Lung (tissue), 12 donors: ENCODE results near the gene RHOG. TPM values are rescaled to one million over a fixed set of nuclear protein-coding genes. Genes with fewer than 3 reads are reported as not detected.

Experiments used
- ATAC-seq: fragments of 200-7000 bp; cut with Tn5 transposase; one replicate; pipeline ENCODE4 v1.9.1; 2020; ENCODE audit warnings: moderate number of reproducible peaks; ENCODE audit not compliant: insufficient read depth, low FRiP score
- DNase-seq, 3 donors: peaks; one replicate each; pipeline ENCODE4 v3.0.0-alpha.2; 2013 to 2017
- H3K27ac ChIP-seq, 2 donors: one replicate each; pipeline ENCODE4 v1.5.1; 2013; ENCODE audit warnings: mild to moderate bottlenecking in 2 of 2, moderate library complexity in 2 of 2, control low read depth in 1 of 2, inconsistent platforms in 1 of 2, low read depth in 1 of 2, low read length in 1 of 2
- H3K27me3 ChIP-seq, 3 donors: one replicate each; pipeline ENCODE4 v1.5.1; 2013; ENCODE audit warnings: low read length in 2 of 3; ENCODE audit not compliant: control insufficient read depth in 3 of 3, insufficient read depth in 3 of 3
- H3K36me3 ChIP-seq, 4 donors: one replicate each; pipeline ENCODE4 v1.5.1; 2013; ENCODE audit warnings: low read length in 4 of 4, mild to moderate bottlenecking in 1 of 4, moderate library complexity in 1 of 4; ENCODE audit not compliant: control insufficient read depth in 4 of 4, insufficient read depth in 4 of 4
- H3K4me1 ChIP-seq, 5 donors: one replicate each; pipeline ENCODE4 v1.5.1; 2013; ENCODE audit warnings: low read length in 5 of 5, mild to moderate bottlenecking in 2 of 5, moderate library complexity in 1 of 5; ENCODE audit not compliant: control insufficient read depth in 5 of 5, insufficient read depth in 5 of 5
- H3K4me3 ChIP-seq: one replicate; pipeline ENCODE4 v1.5.1; 2013; ENCODE audit warnings: mild to moderate bottlenecking, control low read depth, moderate library complexity
- H3K9ac ChIP-seq, 2 donors: one replicate each; pipeline ENCODE4 v1.5.1; 2013; ENCODE audit warnings: low read length in 2 of 2, control low read depth in 1 of 2; ENCODE audit not compliant: insufficient read depth in 1 of 2
- H3K9me3 ChIP-seq, 4 donors: one replicate each; pipeline ENCODE4 v1.5.1; 2013; ENCODE audit warnings: low read length in 3 of 4, mild to moderate bottlenecking in 1 of 4, moderate library complexity in 1 of 4; ENCODE audit not compliant: control insufficient read depth in 4 of 4, insufficient read depth in 3 of 4
- WGBS, 2 donors: extraction: QIAGEN DNeasy Blood & Tissue Kit; methylation state at CpG; one replicate each; pipeline ENCODE4 v1.1.7; 2013; 5-methylcytosine and 5-hydroxymethylcytosine counted together
- polyA plus RNA-seq, 2 donors: library from polyadenylated mRNA; stranded (reverse); fragments of 200-250 nt; gene quantifications; one replicate each; pipeline ENCODE4 v1.2.1, GENCODE V29; 2013
- total RNA-seq, 2 donors: library from RNA; depleted of rRNA in 1 of 2; stranded (reverse); fragments of >200 nt in 1 of 2; gene quantifications; one replicate each; pipeline ENCODE4 v1.2.1, GENCODE V29; 2014 to 2021
- TF ChIP-seq, protein P1 (sequence below): IDR thresholded peaks from 2 replicates; pipeline ENCODE4 v1.5.1; 2012; ENCODE audit warnings: mild to moderate bottlenecking; ENCODE audit errors: control extremely low read depth, extremely low read depth
- donor health status: control.
- donor health status: control.
- donor health status: Bipolar disorder and iron deficiency.
- donor health status: healthy.
- donor health status: DM: yes; HTN: yes; CAD: no.

Gene RHOG
- total and polyA plus RNA-seq, 4 donors: 15.4 to 287 (median 82.6) TPM

DNA sequence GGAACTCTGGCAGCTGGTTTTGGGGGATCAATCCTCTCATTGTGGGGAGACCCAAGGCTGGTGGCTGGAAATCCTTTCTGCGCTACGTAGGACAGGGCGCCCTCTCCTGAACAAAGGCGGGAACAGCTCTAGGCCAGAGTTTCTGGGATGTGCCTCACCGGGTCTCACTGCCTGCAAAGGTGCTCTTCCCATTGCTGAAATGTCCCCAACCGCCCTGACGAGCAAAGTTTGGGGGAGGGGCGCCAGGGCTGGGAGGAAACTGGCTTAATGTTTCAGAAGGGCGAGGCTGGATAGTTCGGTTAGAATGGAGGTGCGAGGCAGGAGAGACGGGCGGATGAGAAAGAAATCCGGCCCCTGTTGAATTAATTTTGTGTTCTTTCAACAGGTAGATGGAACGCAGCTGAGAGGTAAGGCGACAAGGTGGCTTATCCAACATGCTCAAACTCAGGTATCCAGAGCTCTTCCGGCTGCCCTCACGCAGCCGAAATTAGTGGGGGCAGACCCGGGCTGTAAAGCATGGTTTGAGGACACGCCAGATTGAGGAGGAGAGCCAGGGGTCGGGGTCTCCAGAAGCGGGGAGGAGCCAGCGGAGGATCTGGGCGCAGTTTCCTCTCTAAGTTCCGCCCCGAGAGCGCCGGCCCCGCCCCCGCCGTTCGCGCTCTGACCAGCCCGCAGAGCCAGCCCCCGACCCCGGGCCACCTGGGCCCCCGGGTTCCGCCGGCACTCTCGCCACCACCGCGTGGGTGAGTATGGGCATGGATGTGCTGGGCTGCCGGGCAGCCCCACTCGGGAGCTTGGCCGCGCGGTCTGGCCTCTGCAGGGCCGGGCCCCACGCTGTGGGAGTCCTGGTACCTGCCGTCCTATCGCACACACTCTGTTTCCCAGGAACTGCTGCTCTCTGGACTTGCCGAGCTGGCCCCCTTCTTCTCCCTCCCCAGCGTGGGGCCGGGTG, 32.6 kb downstream of the RHOG start, which contains the start of gene PGAP2:
Gene PGAP2, plus strand, starts transcription at position 652 of the 952 bp plus-strand sequence. CDS start 2,700 bp downstream, outside the sequence.
- DNase-seq: peak; percentile 75 to 81 (median 79)
- Histone ChIP-seq H3K36me3 (no peaks in the 10 kb centered on the region), H3K27me3 (no peaks in the 10 kb centered on the region)

GRCh38 chr11:3803726-3804495, 36.8 kb downstream of the RHOG start:
- DNase-seq (no peak), ATAC-seq (no peak)
- no peak overlapping the region for H3K4me3 ChIP-seq
- TF ChIP-seq, protein P1, sequence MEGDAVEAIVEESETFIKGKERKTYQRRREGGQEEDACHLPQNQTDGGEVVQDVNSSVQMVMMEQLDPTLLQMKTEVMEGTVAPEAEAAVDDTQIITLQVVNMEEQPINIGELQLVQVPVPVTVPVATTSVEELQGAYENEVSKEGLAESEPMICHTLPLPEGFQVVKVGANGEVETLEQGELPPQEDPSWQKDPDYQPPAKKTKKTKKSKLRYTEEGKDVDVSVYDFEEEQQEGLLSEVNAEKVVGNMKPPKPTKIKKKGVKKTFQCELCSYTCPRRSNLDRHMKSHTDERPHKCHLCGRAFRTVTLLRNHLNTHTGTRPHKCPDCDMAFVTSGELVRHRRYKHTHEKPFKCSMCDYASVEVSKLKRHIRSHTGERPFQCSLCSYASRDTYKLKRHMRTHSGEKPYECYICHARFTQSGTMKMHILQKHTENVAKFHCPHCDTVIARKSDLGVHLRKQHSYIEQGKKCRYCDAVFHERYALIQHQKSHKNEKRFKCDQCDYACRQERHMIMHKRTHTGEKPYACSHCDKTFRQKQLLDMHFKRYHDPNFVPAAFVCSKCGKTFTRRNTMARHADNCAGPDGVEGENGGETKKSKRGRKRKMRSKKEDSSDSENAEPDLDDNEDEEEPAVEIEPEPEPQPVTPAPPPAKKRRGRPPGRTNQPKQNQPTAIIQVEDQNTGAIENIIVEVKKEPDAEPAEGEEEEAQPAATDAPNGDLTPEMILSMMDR: no peak
- H3K27me3 ChIP-seq: no peaks in the 10 kb centered on the region
- no peaks in the 10 kb centered on the region for H3K9me3 ChIP-seq
- peaks cover 0 to 3% (median under 1%) of the 10 kb centered on the region in 5 donors for H3K4me1 ChIP-seq
- no peak overlapping the region for H3K9ac ChIP-seq
- WGBS, 2 donors: 94 to 96% methylated on average over 11 of the region's 11 CpGs
- no peak overlapping the region for H3K27ac ChIP-seq
- no peaks in the 10 kb centered on the region for H3K36me3 ChIP-seq

More for the DNA sequence above, 32.6 kb downstream of the RHOG start, which contains the start of gene PGAP2:
- H3K27ac ChIP-seq: peak within 1 kb of the TSS; percentile 2 to 82
- ATAC-seq: peak; percentile 77
- 0 to 2% methylated on average over 50 to 55 of the region's 55 CpGs for WGBS, 2 donors
- peaks cover 0 to 10% (median 2%) of the 10 kb centered on the region in 5 donors for H3K4me1 ChIP-seq
- no peaks in the 10 kb centered on the region for H3K9me3 ChIP-seq
- TF ChIP-seq, protein P1: peak; percentile 57
- H3K4me3 ChIP-seq: peak within 1 kb of the TSS; percentile 67
- H3K9ac ChIP-seq: peak within 1 kb of the TSS; percentile 31 to 84

- TF ChIP-seq, protein P1: no peak
- H3K36me3 ChIP-seq: no peaks in the 10 kb centered on the region
- peaks cover 0 to 4% (median 0%) of the 10 kb centered on the region in 5 donors for H3K4me1 ChIP-seq
- H3K27me3 ChIP-seq: no peaks in the 10 kb centered on the region
- no peaks in the 10 kb centered on the region for H3K9me3 ChIP-seq
- H3K9ac ChIP-seq: no peak overlapping the region
- ATAC-seq (no peak), DNase-seq (no peak)
- H3K27ac ChIP-seq: no peak overlapping the region
- no peak overlapping the region for H3K4me3 ChIP-seq
- WGBS, 2 donors: 80 to 84% methylated on average over 4 of the region's 4 CpGs
Measured at GRCh38 chr11:3802011-3802790, 38.6 kb downstream of the RHOG start.
